HEK293 (cell line): Measurements from ENCODE around the gene ELOVL4.

Experiments
- CTCF ChIA-PET: fragments of 350-600 bp; formaldehyde crosslinking; extraction: SDS; loops from one replicate; lab custom pipeline; 2021; ENCODE audit warnings: antibody characterized with exemption; lab: Yijun Ruan, JAX
- POLR2A ChIA-PET: fragments of 300-600 bp; formaldehyde crosslinking; extraction: SDS; loops from one replicate; lab custom pipeline; 2020; ENCODE audit warnings: antibody characterized with exemption, inconsistent platforms; lab: Yijun Ruan, JAX
- H3K27ac ChIP-seq: fragments of 200-500 bp; sonication (Bioruptor generic); 2 replicates; pipeline ENCODE4 v1.5.1; 2014; ENCODE audit warnings: low read depth, low read length, control low read depth, inconsistent platforms; ENCODE audit errors: extremely low read depth
- H3K36me3 ChIP-seq, 2 experiments: fragments of 200-500 bp in 1 of 2; sonication (Bioruptor generic) in 1 of 2; 1 replicate in 1 of 2; 2 replicates in 1 of 2; pipeline ENCODE4 v1.5.1; 2014 to 2017; ENCODE audit warnings: inconsistent platforms in 2 of 2, low read length in 2 of 2; ENCODE audit not compliant: control insufficient read depth in 2 of 2, insufficient read depth in 1 of 2
- H3K4me1 ChIP-seq: fragments of 200-500 bp; sonication (Bioruptor generic); 2 replicates; pipeline ENCODE4 v1.5.1; 2014; ENCODE audit warnings: mild to moderate bottlenecking, low read length, inconsistent platforms; ENCODE audit not compliant: control insufficient read depth, insufficient read depth
- H3K4me3 ChIP-seq: 2 replicates; pipeline ENCODE4 v1.5.1; 2011; ENCODE audit warnings: low read depth, mild to moderate bottlenecking, control low read depth, low read length, moderate library complexity
- H3K9me3 ChIP-seq: fragments of 200-500 bp; sonication (Bioruptor generic); 2 replicates; pipeline ENCODE4 v1.5.1; 2014; ENCODE audit warnings: low read depth, low read length, inconsistent platforms; ENCODE audit not compliant: control insufficient read depth, insufficient read depth
- CTCF ChIP-seq: fragments of 450-650 bp; formaldehyde crosslinking; IDR thresholded peaks from 2 replicates; pipeline ENCODE4 v1.5.1; 2016; ENCODE audit warnings: missing biosample characterization, missing genetic modification characterization
- GLIS1 ChIP-seq: fragments of 450-650 bp; formaldehyde crosslinking; IDR thresholded peaks from 2 replicates; pipeline ENCODE4 v1.5.1; 2016; ENCODE audit warnings: missing biosample characterization, missing genetic modification characterization
- HOXD13 ChIP-seq: sonication (generic); formaldehyde crosslinking; IDR thresholded peaks from 2 replicates; pipeline ENCODE4 v1.8.0; 2022; ENCODE audit warnings: missing genetic modification reagents, borderline replicate concordance
- MZF1 ChIP-seq: fragments of 450-650 bp; formaldehyde crosslinking; IDR thresholded peaks from 2 replicates; pipeline ENCODE4 v1.5.1; 2017; ENCODE audit warnings: missing biosample characterization, missing genetic modification characterization, borderline replicate concordance
- OSR2 ChIP-seq: fragments of 450-650 bp; formaldehyde crosslinking; IDR thresholded peaks from 2 replicates; pipeline ENCODE4 v1.5.1; 2016; ENCODE audit warnings: missing biosample characterization, missing genetic modification characterization
- YY2 ChIP-seq: fragments of 450-650 bp; formaldehyde crosslinking; IDR thresholded peaks from 2 replicates; pipeline ENCODE4 v1.5.1; 2016; ENCODE audit warnings: missing biosample characterization, missing genetic modification characterization
- ZNF133 ChIP-seq: fragments of 450-650 bp; formaldehyde crosslinking; IDR thresholded peaks from 2 replicates; pipeline ENCODE4 v1.5.1; 2016; ENCODE audit warnings: missing biosample characterization, missing genetic modification characterization
- ZNF140 ChIP-seq: fragments of 450-650 bp; formaldehyde crosslinking; IDR thresholded peaks from 2 replicates; pipeline ENCODE4 v1.5.1; 2016; ENCODE audit warnings: missing biosample characterization, missing genetic modification characterization
- ZNF175 ChIP-seq: fragments of 450-650 bp; formaldehyde crosslinking; IDR thresholded peaks from 2 replicates; pipeline ENCODE4 v1.5.1; 2016; ENCODE audit warnings: missing biosample characterization, missing genetic modification characterization
- ZNF404 ChIP-seq: fragments of 450-650 bp; formaldehyde crosslinking; IDR thresholded peaks from 2 replicates; pipeline ENCODE4 v1.5.1; 2017; ENCODE audit warnings: missing biosample characterization, missing genetic modification characterization
- ZNF596 ChIP-seq: fragments of 450-650 bp; IDR thresholded peaks from 2 replicates; pipeline ENCODE4 v1.5.0; 2018; ENCODE audit warnings: missing biosample characterization, mild to moderate bottlenecking, missing genetic modification characterization, moderate library complexity
- ZNF626 ChIP-seq: fragments of 450-650 bp; sonication (Bioruptor Pico); formaldehyde crosslinking; IDR thresholded peaks from 2 replicates; pipeline ENCODE4 v1.5.1; 2018; ENCODE audit warnings: missing biosample characterization, missing genetic modification characterization, inconsistent platforms
- ZNF692 ChIP-seq: fragments of 450-650 bp; formaldehyde crosslinking; IDR thresholded peaks from 2 replicates; pipeline ENCODE4 v1.5.1; 2016; ENCODE audit warnings: missing biosample characterization, missing genetic modification characterization
- ZNF837 ChIP-seq: fragments of 450-650 bp; formaldehyde crosslinking; IDR thresholded peaks from 2 replicates; pipeline ENCODE4 v1.5.1; 2016; ENCODE audit warnings: missing biosample characterization, missing genetic modification characterization
- TF ChIP-seq, protein P1 (sequence below): fragments of 450-650 bp; formaldehyde crosslinking; IDR thresholded peaks from 2 replicates; pipeline ENCODE4 v1.5.1; 2016; ENCODE audit warnings: missing biosample characterization, missing genetic modification characterization
- TF ChIP-seq, protein P2 (sequence below): fragments of 450-650 bp; formaldehyde crosslinking; IDR thresholded peaks from 2 replicates; pipeline ENCODE4 v1.5.1; 2016; ENCODE audit warnings: missing biosample characterization, missing genetic modification characterization

ELOVL4 gene

DNA sequence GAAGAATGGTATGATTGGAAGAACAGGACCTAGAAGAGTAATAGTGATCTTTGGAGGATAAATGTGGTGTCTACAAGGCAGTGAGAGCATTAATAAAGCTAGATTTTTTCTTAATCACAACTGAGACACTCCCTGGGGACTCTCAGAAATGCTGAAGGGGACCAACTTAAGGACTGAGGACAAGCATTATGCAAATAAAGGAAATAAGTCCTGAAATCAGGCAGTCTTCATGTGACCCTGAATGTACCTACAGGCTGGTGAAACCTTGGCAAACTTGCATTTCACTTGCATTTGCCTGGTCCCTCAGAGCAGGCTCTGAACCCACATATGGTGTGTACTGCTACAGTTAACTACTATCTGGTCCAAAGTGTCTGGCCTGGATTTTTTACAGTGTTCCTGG lies 37.8 kb upstream of the ELOVL4 start:
- Histone ChIP-seq H3K4me3 (no peak overlapping the region), H3K36me3 (no peaks in the 10 kb centered on the region), H3K9me3 (no peaks in the 10 kb centered on the region), H3K4me1 (no peaks in the 10 kb centered on the region), H3K27ac (no peak overlapping the region)
- TF ChIP-seq, protein P1, sequence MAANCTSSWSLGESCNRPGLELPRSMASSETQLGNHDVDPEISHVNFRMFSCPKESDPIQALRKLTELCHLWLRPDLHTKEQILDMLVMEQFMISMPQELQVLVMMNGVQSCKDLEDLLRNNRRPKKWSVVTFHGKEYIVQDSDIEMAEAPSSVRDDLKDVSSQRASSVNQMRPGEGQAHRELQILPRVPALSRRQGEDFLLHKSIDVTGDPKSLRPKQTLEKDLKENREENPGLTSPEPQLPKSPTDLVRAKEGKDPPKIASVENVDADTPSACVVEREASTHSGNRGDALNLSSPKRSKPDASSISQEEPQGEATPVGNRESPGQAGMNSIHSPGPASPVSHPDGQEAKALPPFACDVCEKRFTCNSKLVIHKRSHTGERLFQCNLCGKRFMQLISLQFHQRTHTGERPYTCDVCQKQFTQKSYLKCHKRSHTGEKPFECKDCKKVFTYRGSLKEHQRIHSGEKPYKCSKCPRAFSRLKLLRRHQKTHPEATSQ (tag by site-specific recombination) = no peak
- TF ChIP-seq ZNF404 (tag by site-specific recombination) (no peak), ZNF133 (no peak), YY2 (tag by site-specific recombination) (no peak), ZNF175 (tag by site-specific recombination) (no peak), ZNF626 (tag by site-specific recombination) (no peak), MZF1 (tag by site-specific recombination) (no peak), ZNF837 (tag by site-specific recombination) (no peak)
- TF ChIP-seq, protein P2, sequence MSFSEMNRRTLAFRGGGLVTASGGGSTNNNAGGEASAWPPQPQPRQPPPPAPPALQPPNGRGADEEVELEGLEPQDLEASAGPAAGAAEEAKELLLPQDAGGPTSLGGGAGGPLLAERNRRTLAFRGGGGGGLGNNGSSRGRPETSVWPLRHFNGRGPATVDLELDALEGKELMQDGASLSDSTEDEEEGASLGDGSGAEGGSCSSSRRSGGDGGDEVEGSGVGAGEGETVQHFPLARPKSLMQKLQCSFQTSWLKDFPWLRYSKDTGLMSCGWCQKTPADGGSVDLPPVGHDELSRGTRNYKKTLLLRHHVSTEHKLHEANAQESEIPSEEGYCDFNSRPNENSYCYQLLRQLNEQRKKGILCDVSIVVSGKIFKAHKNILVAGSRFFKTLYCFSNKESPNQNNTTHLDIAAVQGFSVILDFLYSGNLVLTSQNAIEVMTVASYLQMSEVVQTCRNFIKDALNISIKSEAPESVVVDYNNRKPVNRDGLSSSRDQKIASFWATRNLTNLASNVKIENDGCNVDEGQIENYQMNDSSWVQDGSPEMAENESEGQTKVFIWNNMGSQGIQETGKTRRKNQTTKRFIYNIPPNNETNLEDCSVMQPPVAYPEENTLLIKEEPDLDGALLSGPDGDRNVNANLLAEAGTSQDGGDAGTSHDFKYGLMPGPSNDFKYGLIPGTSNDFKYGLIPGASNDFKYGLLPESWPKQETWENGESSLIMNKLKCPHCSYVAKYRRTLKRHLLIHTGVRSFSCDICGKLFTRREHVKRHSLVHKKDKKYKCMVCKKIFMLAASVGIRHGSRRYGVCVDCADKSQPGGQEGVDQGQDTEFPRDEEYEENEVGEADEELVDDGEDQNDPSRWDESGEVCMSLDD = no peak
- POLR2A ChIA-PET = interaction anchor here (1.7 kb wide), 1 partner anchor 19 kb away, joined by 7 read pairs; the partner anchor contains the start of gene TTK
- CTCF ChIA-PET = interaction anchor here (2.3 kb wide), 1 partner anchor 36 kb away, joined by 7 read pairs; no protein-coding TSS in a partner anchor

DNA sequence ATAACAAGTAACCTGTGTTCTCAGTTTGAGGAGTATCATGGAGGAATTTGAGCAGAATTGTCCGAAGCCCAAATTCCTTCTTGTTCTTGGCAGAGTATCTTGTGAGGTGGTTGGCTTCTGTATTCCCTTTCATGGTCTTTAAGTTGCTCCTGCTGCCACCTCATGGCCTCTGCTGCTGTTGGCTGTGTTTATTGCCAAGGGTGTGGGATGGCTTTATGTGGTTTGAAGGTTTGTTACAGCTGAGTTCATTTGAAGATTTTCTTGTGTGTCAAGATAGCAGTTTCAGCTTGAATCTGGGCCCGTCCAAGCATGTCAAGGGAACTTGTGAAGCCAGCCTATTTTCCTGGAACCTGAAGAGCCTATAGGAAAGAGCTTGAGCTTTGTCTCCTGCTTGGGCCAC lies 36.9 kb upstream of the ELOVL4 start:
- no peaks in the 10 kb centered on the region for H3K9me3 ChIP-seq
- CTCF ChIA-PET = interaction anchor here (0.9 to 2.3 kb wide), 2 partner anchors 8 to 35 kb away, joined by 3 to 7 read pairs; no protein-coding TSS in a partner anchor
- no peak overlapping the region for H3K4me3 ChIP-seq
- H3K4me1 ChIP-seq = no peaks in the 10 kb centered on the region
- H3K27ac ChIP-seq = no peak overlapping the region
- TF ChIP-seq ZNF692 (no peak), GLIS1 (tag by site-specific recombination) (no peak), HOXD13 (no peak), ZNF140 (tag by site-specific recombination) (peak; percentile 49), ZNF596 (tag by site-specific recombination) (no peak), CTCF (0 out of 2 replicates have a peak, but pooled peaks have one; percentile 16), OSR2 (tag by site-specific recombination) (peak; percentile 44; the same call in 1 of the 2 replicates)
- POLR2A ChIA-PET = interaction anchor here (1.7 kb wide), 1 partner anchor 20 kb away, joined by 7 read pairs; the partner anchor contains the start of gene TTK
- H3K36me3 ChIP-seq = no peaks in the 10 kb centered on the region
